GM15510 (cell line): ENCODE measurements around the gene CARMIL1.

Source experiments
- POLR2A ChIP-seq: IDR thresholded peaks from 3 replicates; pipeline ENCODE4 v1.6.1; 2011; ENCODE audit warnings: borderline replicate concordance; ENCODE audit not compliant: insufficient read length; ENCODE audit errors: extremely low read depth

The CARMIL1 gene

GRCh38 chr6:25333471-25333870 is 54.3 kb downstream of the CARMIL1 start:
- TF ChIP-seq POLR2A: no peak

GRCh38 chr6:25334793-25335192 is 55.6 kb downstream of the CARMIL1 start:
- no peak for TF ChIP-seq POLR2A

DNA sequence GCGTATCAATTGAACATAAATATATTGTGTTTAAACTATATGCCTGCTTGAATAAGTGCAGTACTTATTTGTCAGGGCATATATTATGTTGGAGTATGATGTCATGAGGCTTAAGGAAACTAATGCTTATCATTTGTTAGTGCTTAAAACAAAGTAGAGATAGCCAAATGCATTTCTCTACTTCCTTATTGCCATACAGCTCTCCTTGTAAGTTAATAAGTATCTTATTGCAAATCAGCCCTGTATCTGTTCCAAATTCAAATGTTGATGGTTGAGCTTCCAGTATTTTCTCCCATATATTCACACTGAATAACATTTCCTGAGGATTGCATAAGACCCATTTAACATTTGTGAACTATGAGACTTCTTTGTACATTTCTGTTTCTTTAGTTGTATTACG is 57.8 kb downstream of the CARMIL1 start:
- no peak for TF ChIP-seq POLR2A

GRCh38 chr6:25337431-25337830 is 58.3 kb downstream of the CARMIL1 start:
- no peak for TF ChIP-seq POLR2A

- no peak for TF ChIP-seq POLR2A
Observed at GRCh38 chr6:25340431-25341202, 61.4 kb downstream of the CARMIL1 start.

GRCh38 chr6:25341203-25341552 is 62.0 kb downstream of the CARMIL1 start:
- TF ChIP-seq POLR2A: no peak

DNA sequence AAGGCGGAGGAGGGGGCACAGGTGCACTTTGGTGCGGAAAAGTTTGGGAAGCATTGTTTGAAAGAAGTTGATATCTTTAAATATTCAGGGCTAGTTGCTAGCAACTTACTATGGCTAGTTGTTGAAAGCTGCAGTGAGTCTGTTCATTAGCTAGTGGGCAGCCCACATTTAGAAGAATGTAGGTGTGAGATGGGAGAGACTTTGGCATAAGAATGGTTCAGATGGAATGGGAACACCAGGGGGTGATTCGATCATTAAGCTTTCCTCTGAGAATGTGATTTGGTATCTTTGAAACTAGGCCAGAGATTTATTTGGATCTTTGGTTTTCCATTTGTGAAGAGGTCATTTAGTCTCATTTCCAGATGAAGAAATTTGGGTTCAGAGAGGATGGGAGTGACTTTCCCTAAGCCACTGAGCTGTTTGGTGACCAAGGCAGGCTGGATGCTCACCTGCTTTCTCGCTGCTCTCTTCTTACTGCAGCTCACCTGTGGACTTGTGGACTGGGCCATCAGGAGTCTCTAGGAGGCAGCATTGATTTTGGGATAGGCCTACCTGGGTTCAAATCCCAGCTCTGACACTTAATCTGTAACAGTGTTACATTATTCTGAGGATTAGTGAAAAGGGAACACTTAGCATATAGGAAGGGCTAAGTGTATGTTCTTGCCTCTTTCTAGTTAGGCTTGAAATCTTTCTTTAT is 62.9 kb downstream of the CARMIL1 start:
- no peak for TF ChIP-seq POLR2A

DNA sequence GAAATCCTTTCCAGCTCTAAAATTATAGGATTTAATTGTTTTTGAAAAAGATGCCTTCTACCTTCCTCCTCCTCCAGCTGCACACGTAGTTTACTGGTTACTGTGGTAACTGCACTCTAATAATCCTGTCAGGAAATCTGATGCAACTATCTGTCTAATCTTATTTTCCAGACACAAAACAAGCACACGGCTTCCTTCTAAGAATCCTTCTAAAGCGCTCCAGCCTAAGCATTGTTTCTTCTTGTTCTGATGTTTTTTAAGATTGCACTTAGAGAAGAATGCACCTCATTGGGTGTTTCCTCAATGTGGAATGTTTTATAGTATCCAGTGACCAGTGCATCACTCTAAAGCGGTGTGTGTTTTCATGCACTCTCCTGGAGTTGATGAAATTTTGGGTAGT is 63.6 kb downstream of the CARMIL1 start:
- no peak for TF ChIP-seq POLR2A

- TF ChIP-seq POLR2A: no peak
Observed at GRCh38 chr6:25343984-25344383, 64.8 kb downstream of the CARMIL1 start.

- no peak for TF ChIP-seq POLR2A
Observed at GRCh38 chr6:25344827-25345226, 65.7 kb downstream of the CARMIL1 start.

GRCh38 chr6:25346064-25346463 is 66.9 kb downstream of the CARMIL1 start:
- no peak for TF ChIP-seq POLR2A

- no peak for TF ChIP-seq POLR2A
Observed at GRCh38 chr6:25350573-25350972, 71.4 kb downstream of the CARMIL1 start.

GRCh38 chr6:25351485-25351884 is 72.3 kb downstream of the CARMIL1 start:
- no peak for TF ChIP-seq POLR2A

DNA sequence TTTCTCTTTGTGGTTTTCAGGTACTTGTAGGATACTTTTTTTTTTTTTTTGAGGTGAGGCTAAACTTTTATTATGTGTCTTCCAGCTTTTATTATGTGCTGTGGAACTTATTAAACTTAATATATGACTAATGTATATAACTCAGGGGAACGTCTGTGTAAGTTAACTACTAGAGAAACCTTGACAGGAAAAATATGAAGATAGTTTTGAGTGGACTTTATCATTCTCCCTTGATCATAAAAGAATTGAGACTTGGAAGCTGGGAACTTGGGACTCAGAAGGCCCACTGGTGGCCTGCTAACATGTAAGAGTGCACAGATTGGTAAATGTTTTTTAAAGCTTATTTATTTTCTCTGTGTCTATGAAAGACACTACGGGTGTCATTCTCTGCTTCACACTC is 73.1 kb downstream of the CARMIL1 start:
- no peak for TF ChIP-seq POLR2A

- TF ChIP-seq POLR2A: no peak
Observed at GRCh38 chr6:25354078-25354932, 75.1 kb downstream of the CARMIL1 start.
